GM20431 (cell line): ENCODE data around the gene ZC3H12D.

Experiments used
- in situ Hi-C: fragments of 300-500 bp; cut with MseI, MboI; formaldehyde crosslinking; loops from one replicate; pipeline ENCODE4 v1.15.0; 2020; ENCODE audit warnings: low sequenced_read_pairs; ENCODE audit not compliant: unreplicated experiment

The ZC3H12D gene

DNA sequence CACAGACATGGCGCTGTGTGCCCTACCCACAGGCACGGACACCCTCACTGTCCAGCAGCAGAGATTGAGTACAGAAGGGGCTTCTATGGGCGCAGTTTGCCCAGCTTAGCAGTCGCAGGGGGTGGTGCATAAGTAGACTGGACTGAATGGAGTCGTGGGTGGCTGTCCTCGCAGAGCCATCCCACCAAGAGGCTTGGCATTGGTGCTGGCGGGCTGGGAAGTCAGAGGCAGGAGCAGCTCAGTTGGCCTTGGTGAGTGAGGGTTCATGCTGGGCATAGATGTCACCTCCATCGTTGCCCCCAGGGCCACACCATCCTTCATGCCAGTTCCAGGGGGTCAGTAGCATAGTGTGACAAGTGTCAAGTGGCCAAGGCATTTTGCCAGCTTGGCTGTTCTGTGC lies 59.6 kb downstream of the ZC3H12D start:
- in situ Hi-C loops, result loop anchor here (10.0 to 25.0 kb wide), 2 partner anchors 338 to 400 kb away; no protein-coding TSS in a partner anchor

GRCh38 chr6:149423964-149424440 lies 60.8 kb downstream of the ZC3H12D start:
- in situ Hi-C loops, result loop anchor here (10.0 kb wide), 1 partner anchor 399 kb away; no protein-coding TSS in a partner anchor

- in situ Hi-C loops, result loop anchor here (10.0 kb wide), 1 partner anchor 398 kb away; no protein-coding TSS in a partner anchor
These were observed 62.2 kb downstream of the ZC3H12D start for GRCh38 chr6:149422581-149422980.

GRCh38 chr6:149421132-149421531 lies 63.7 kb downstream of the ZC3H12D start:
- in situ Hi-C loops, result loop anchor here (10.0 kb wide), 1 partner anchor 396 kb away; no protein-coding TSS in a partner anchor

GRCh38 chr6:149419696-149420404 lies 65.0 kb downstream of the ZC3H12D start:
- in situ Hi-C loops, result loop anchor here (10.0 kb wide), 1 partner anchor 395 kb away; no protein-coding TSS in a partner anchor

- in situ Hi-C loops, result no loop called here
These were observed 70.0 kb downstream of the ZC3H12D start for GRCh38 chr6:149414821-149415220.

GRCh38 chr6:149414009-149414408 lies 70.8 kb downstream of the ZC3H12D start:
- in situ Hi-C loops, result no loop called here

DNA sequence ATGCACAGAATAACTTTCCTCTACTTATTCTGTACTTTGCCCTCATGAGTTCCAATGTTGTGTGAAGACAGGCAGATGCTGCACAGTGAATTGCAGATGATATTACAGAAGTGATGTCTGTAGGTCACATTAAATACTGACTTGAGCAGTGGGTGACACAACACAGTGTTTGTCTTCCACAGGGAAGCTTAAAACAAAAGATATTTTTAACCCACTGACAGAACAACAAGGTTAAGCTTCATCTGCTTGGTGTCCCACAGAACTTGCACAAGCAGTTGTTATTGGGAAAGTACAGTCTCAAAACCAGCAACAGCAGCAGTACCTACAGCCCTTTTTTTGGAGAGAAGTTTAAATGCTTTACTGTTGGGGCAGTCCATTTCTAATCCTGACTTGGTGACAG lies 74.3 kb downstream of the ZC3H12D start:
- in situ Hi-C loops, result no loop called here

GRCh38 chr6:149409617-149410016 lies 75.2 kb downstream of the ZC3H12D start:
- in situ Hi-C loops, result no loop called here

- in situ Hi-C loops, result no loop called here
These were observed 78.7 kb downstream of the ZC3H12D start for GRCh38 chr6:149405823-149406765.

- in situ Hi-C loops, result no loop called here
These were observed 81.3 kb downstream of the ZC3H12D start for GRCh38 chr6:149403534-149403933.

GRCh38 chr6:149400050-149400449 lies 84.8 kb downstream of the ZC3H12D start, which contains the start of gene SUMO4:
Gene SUMO4, plus strand, starts transcription at chr6:149400262. Its CDS starts 130 bp downstream, at chr6:149400392.
- in situ Hi-C loops, result no loop called here

GRCh38 chr6:149397384-149397783 lies 87.4 kb downstream of the ZC3H12D start:
- in situ Hi-C loops, result no loop called here
